ENCODE measurements around the gene CRIM1.

CRIM1 gene

GRCh38 chr2:36487947-36488346, 132.4 kb downstream of the CRIM1 start:
- no peak for DNase-seq

GRCh38 chr2:36489281-36489680, 133.7 kb downstream of the CRIM1 start:
- no peak for DNase-seq

DNA sequence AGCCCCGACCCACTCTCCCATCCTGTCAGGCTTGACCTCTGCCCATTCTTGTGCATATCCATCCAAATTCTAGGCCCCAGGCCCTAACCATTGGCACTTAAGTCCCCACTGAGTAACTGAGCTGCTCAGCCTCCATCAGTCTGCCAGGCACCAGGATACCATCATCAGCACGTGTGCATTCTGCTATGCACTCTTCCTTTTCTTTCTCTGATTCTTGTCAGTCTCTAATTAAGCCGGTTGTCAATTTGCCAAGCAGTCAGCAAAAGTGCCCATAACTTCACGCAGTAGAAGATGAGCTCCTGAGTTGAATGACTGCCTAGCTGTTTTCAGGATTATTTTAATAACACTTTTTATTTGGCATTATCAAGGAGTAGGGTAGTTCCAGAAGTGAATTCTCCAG, 135.2 kb downstream of the CRIM1 start:
- no peak for DNase-seq

DNA sequence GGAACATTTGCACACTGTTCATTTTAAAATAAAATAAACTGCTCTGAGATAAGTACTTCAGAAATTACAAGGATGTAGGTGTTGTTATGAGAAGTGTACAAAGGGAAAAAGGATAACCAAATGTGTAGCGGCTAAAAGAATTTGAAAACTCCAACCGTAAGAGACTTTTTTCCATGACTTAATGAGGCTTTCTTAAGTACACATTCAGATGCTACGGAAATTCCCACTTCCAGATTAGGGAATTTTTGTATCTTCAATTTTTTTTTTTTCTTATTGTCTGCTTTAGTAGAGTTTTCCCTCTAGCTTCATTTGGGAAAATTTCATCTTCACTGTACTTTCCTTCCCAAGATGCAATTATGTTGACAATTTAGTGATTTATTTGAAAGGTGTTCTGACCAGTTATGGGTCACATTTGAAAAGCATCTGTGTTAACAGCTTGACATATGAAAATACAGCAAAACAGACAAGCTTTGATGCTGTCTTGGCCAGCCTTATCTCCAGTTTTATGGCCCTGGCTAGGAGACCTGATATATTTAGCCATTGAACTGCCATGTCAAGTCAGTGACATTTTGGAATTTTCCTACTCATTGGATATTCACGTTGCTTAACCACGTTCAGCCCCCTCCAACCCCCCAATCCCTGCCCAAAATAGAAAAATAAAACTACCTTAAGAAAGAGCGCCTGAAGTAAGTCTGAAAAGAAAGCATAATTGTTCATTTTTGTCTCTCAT, 136.8 kb downstream of the CRIM1 start:
- no peak for DNase-seq

DNA sequence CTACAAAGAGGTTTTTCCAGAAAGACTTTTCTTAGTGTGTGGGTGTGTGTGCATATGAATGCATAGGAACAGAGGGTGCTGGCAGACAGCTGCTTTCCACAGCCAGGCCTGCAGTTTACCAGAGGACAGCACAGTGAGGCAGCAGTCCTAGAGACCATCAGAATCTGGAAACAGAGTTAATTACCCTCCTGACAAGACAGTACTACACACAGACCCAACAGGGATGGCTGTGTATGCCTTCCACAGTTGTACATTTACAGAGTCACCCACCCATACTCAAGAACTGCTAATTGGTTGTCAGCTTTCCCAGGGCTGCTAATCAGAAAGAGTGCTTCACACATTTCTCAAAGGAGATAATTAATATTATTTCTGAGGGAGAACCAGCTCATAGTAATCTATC, 137.7 kb downstream of the CRIM1 start:
- DNase-seq: no peak

DNA sequence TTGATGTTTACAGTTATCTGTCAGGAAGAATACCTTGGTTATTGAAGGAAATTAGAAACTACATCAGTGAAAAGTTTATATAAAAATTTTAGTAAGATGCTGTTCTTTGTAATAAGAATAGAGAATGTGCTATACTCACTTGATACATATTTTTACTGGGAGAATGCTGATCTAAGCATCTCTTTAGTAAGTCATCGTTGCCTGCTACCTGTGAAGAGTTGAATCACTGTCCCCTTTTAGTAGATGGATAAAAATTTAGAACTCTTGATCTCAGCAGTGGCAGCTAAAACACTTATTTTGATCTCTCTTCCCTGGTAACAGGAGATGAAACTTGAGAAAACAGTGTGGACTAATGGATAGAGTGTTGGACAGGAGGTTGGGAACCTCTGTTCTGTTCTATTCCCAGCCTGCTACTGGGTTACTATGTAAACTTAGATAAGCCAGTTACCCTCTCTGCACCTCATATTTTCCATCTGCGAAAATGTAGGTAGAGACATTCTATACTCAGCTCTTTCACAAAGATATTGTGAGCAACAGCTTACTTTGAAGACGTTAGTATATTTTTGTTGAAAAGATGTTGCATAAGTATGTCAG, 142.1 kb downstream of the CRIM1 start:
- no peak for DNase-seq

GRCh38 chr2:36499128-36499820, 143.7 kb downstream of the CRIM1 start:
- DNase-seq: no peak

DNA sequence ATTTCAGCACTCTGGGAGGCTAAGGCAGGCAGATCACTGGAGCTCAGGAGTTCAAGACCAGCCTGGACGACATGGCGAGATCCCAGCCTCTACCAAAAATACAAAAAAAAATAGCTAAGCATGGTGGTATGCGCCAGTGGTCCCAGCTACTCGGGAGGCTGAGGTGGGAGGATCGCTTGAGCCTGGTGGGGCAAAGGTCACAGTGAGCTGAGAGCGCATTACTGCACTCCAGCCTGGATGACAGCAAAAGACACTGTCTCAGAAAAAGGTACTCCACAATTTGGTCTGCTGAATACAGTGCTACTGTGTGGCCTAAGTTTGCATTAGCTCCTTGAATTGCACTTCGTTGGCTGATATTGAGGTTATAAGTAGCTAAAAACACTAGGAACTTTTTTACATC, 144.5 kb downstream of the CRIM1 start:
- DNase-seq: no peak

GRCh38 chr2:36502081-36502480, 146.5 kb downstream of the CRIM1 start:
- no peak for DNase-seq

- DNase-seq: peak; percentile 12 to 30
These were observed 151.8 kb downstream of the CRIM1 start for GRCh38 chr2:36507408-36507812.

GRCh38 chr2:36509075-36509474, 153.5 kb downstream of the CRIM1 start:
- no peak for DNase-seq

- no peak for DNase-seq
These were observed 156.5 kb downstream of the CRIM1 start for GRCh38 chr2:36511858-36512603.

DNA sequence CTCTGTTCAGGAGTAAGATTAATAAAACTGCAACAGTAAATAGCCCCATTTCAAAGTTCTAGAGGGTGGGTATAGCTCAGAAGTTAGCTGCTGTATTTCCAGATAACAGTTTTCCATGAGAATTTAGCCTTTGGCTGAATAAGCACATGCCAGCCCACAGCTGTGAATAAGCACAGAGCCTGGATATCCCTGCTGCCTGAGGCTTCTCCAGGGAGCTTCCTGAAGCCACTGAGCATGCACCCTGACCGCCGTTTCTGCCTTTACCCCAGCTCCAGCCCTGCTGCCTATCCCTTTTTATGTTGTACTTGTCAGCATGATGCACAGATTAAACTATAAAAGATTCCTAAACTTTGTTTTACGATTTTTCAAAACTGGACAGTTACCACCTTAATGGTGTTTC, 157.1 kb downstream of the CRIM1 start:
- no peak for DNase-seq

DNA sequence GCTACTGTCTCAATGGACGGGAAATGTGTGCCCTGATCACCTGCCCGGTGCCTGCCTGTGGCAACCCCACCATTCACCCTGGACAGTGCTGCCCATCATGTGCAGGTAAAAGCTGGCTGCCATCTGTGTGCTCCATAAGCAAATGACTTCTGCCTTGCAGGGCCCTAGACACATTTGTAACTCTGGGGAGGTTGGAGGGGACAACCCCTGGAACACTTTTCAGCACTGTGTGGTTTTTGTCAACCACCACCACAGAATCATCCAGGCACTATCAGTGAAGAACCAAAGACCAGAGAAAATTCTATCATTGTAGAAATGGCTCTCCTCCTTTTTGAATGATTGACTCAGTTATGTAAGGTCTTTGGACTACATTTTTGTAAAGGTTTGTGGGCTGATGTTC, 158.1 kb downstream of the CRIM1 start:
- no peak for DNase-seq

DNA sequence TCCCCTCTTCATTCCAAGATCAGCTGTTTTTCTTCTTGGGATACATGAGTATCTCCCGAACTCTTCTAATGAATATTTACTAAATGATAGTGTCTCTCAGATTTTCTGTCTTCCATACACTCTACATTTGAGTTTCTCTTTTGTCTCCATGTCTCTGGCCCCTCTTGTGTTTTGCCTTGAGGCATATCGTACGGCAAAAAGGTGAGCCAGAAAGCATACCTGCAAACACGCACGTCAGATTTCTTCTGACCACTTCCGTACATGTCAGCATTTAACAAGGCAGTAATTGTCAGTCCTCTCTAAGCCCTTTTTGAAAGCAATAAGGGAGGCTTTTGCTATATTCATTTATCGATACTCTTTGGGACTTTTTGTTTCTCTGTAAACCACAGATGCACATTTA, 160.0 kb downstream of the CRIM1 start:
- DNase-seq: no peak

GRCh38 chr2:36516136-36516870, 160.7 kb downstream of the CRIM1 start:
- no peak for DNase-seq

GRCh38 chr2:36520431-36520830, 164.9 kb downstream of the CRIM1 start:
- DNase-seq: no peak

GRCh38 chr2:36523153-36523552, 167.6 kb downstream of the CRIM1 start:
- no peak for DNase-seq

- DNase-seq: no peak
These were observed 169.7 kb downstream of the CRIM1 start for GRCh38 chr2:36525245-36525644.

DNA sequence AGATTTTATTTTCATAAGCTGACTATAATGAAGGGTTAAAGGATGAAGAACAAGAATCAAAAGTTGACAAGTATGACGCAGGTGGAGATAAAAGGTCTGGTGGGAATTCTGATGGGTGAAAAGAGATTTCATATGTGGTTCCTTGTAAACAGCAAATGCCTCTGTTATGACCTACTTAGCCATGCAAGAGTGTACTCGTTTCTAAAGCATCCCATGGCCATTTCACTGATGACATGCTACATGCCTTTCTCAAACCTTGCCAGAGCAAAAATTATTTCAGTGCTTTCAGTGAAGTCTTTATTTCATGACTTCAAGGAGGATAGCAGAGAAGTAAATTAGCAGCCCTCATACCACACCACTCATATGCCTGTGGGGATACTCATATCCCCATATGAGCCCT, 170.6 kb downstream of the CRIM1 start:
- DNase-seq: no peak

- no peak for DNase-seq
These were observed 172.7 kb downstream of the CRIM1 start for GRCh38 chr2:36528274-36528673.

DNA sequence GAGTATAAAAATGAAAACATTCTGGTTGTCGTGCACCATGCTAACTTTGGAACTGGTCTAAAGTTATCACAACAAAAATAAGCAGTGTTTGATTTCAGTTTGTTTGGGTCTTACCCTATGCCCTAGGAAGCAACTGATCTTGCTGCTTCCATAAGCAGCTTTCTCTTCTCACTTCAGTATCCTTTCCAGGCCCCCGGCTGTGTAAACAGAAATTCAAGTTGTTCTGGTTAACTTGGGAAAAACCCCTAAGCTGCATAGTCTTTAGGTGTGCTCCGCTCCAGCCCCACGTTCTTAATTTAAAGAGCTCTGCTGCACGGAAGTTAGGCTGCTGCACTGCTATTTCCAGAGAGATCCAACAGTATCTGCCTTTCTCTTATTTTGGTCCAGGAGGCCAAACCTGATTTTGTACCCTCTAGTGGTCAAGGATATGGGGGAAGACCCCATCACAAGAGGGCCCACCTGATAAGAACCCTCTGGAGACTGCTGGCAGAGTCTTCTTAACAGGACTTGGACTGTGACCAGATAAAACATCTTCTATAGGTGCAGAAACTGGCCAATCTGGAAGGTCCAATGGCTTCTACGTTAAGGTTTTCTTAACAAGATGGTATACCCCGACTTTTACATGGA, 173.3 kb downstream of the CRIM1 start:
- DNase-seq: no peak

All from activated CD4-positive, alpha-beta T cell treated with anti-CD3 and anti-CD28 coated beads for 4 hours (primary cell).